Activated gamma-delta T cell treated with Interleukin-2 at 50 U/mL for 16 hours (primary cell): ENCODE measurements around the gene CBFA2T2.
A peak's percentile ranks its signal among the peaks of the same experiment; 100 is the strongest.

ENCODE experiments used
- DNase-seq: peaks from one replicate; pipeline ENCODE4 v3.0.0-alpha.2; 2020

The CBFA2T2 gene

DNA sequence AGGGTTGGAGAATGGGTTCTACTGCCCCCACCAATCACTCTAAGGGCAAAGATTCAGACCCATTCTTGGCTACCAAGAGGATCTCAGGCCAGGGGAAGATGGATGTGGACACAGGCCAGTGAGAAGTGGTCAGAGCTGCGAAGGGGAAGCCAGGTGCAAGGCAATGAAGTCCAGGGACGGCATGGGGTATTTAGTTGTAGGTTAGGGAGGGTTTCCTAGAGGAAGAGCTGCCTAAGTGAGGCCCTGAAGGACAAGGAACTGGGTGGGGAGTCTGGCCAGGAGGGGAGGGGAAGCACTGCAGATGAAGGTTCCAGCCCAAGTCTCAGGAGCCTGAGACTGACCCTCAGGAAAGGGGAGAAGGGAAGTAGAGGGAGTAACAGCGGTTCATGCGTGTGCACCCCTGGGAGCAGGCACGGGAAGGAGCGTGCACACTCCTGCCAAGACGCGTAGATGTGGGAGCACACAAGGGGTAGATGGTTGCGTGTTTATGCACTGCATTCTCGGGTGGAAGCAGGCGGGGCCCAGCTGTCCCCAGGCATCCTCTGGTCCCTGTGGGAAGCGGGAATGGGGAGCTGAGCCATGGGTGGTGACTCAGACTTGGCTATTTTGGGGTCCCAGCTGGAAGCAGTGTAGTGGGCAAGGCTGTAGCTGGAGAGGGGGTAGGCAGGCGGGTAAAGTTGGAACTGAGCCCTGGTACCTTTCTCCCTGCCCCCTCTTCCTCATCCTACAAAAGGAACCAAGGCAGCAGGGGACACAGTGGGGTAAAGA lies 180.2 kb downstream of the CBFA2T2 start:
- no peak for DNase-seq

- DNase-seq, result no peak
These were observed 181.0 kb downstream of the CBFA2T2 start for GRCh38 chr20:33670715-33671499.

GRCh38 chr20:33671573-33672288 lies 181.8 kb downstream of the CBFA2T2 start:
- no peak for DNase-seq

- DNase-seq, result no peak
These were observed 182.7 kb downstream of the CBFA2T2 start for GRCh38 chr20:33672426-33673113.

DNA sequence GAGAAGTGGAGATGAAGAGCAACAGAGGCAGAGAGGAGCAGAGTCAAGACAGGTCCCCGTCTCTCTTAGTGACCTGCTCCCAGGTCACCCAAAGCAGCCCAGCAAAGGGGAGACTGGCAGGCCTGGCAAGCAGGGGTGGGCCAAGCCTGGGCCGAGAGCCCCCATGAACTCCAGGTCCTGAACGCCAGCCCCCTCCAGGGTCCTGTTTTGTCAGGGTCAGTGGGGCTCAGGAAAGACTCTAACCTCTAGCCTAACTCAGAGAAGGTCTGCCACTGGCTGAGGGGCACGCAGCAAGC lies 183.2 kb downstream of the CBFA2T2 start:
- DNase-seq, result no peak

DNA sequence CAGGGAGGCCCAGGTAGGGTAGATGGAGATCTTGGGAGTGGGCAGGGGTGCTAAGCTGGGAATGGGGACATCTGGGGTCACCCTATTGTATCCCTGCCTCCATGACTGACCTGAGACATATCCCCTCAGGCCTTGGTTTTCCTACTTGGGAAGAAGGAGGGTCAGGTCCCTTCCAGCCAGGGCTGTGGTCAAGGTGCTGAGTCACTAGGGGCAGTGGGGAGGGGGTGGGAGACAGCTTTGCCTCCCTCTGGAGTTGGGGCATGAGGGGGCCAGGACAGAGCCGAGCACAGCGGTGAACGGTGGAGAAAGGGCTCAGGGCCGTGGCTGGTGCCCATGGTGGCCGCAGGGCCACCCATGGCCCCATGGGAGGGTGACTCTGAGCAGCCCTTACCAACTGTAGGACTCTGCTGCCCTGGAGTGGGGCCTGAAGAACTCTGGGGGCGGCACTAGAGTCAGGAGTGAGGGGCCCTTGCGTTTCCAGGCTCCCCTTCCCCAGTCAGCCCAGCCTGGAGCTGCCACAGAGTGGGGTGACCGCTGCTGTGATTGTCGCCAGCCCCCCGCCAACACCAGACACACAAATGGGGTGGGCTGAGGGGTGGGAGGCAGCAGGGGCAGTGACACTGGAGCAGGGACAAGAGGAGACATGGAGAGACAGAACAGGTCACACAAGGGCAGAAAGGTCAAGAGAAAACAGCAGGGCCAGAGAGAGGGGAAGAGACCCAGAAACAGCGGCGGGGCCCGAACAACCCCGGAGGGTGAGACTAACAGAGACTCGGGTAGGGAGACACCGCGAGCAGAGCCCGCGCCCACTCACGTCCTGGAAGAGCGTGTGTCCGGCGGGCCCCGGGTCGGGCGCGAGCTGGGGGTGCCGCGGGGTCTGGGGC lies 183.8 kb downstream of the CBFA2T2 start:
- no peak for DNase-seq

- DNase-seq, result peak; percentile 51
These were observed 184.6 kb downstream of the CBFA2T2 start, which contains the start of gene NECAB3 for GRCh38 chr20:33674294-33675135. Gene NECAB3 (minus strand): TSS chr20:33674428. CDS start chr20:33674352, 76 bp downstream.

DNA sequence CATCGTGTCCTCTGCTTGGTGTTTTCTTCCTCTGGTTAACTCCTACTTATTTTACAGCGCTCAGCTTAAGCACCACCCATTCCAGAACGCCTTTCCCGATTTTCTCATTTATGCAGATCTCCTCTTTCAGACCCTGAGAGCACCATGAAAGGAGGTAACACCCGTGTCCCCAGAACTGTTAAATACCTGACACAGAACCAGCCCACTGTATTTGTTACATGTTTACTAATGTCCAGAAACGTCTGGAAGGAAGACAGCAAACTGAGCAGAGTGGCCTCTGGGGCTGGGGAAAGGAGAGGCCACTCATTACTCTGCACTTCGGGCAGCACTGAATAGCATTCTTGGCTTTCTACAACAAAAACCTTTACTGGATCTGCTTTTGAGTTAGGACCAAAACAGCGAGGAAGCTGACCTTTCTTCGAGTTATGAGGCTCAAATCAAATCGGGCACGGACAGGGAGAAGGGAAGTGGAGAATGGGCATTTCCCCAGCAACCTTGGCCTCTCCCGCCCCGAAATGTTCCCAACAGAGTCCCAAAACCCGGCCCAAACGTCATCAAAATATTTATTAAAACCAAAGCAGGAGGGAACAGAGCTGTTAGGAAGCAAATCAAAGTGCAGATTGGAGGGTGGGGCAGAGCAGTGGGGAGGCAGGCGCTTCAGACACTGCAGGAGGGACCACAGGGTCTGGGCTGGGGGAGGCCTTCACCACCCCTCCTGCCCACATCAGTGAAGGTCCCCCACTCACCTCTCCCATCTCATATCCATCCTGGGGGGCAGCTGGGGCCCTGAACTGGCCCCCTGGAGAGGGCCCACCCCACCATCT lies 185.5 kb downstream of the CBFA2T2 start:
- no peak for DNase-seq

- DNase-seq, result no peak
These were observed 186.2 kb downstream of the CBFA2T2 start for GRCh38 chr20:33676121-33676520.

GRCh38 chr20:33676652-33677645 lies 187.1 kb downstream of the CBFA2T2 start:
- DNase-seq, result no peak

DNA sequence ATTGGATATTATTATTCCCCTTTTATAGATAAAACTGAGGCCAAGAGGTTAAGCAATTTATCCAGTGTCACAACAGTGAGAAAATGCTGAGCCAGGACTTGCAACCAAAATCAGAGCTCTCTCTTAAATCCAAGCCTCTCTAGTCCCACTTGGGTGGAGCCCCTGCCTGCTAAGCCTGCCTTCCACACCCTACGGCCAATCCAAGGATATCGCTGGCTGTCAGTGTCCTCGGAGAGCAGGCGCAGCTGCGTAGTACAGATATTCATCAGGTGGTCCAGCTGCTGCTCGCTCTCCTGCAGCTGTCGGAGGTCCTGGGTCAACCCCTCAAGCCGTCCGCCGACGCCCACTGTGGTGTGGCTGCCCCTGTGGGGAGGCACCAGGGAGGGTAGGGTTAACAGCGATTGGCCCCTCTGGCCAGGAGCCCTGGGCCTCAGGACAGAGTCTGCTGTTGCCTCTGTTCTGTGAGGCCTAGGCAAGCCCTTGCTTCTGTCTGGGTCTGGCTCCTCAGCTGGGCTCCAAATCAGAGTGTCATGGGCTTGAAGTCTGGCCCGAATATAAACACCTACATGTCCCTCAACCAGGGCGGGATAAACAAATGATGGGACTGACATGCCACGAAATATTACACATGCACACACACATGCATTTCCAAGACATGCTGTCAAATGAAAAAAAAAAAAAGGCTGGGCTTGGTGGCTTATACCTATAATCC lies 188.3 kb downstream of the CBFA2T2 start:
- DNase-seq, result no peak

DNA sequence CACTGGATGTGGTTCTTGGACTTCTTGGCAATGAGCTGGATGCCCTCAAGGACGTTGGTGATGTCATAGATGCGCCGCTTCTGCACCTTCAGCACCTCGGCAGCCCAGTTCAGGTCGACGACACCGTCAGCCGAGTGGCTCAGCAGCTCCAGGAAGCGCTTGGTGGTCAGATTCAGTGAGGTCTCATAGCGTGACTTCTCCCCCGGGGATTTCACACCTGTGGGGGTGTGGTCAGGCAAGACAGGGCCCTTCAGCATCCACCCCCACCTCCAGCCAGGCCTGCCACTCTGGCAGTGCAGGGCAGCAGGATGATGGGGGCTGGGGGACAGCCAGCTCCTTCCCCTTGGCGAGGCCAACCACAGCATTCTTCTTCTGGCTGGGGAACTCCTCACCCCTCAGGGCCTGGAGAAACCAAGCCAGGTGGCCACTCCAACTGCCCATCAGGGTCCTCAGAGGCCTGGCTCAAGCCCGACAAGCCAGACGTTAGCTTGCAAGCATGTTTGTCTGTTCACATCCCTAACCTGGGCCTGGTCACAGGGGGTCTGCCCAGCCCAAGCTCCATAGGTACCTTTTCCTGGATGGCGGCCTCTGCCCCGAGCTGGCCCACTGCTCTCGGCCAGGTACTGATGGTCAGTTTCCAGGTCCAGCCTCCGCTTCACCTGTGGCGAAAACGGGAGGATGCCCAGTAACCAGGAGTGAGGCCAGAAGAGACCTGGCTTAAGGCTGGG lies 190.0 kb downstream of the CBFA2T2 start:
- DNase-seq, result peak; percentile 66

- no peak for DNase-seq
These were observed 190.8 kb downstream of the CBFA2T2 start for GRCh38 chr20:33680686-33681085.

DNA sequence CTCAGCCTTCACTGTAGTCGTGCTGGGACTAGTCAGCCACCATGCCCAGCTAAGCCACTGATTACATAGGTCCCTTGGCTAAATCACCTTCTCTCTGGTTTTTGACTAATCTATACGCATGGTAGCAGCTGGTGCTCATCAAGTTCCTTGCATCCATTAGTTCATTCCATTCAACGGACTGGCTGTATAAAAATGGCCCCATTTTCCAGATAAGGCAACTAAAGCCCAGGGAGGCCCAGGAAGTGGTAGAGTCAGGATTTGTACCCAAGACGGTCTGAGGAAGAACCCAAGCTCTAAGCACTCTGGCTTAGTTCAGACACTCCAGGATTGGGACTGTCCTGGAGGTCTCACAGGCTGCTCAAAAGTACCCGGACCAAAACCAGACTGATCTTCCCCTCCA lies 191.4 kb downstream of the CBFA2T2 start:
- DNase-seq, result no peak

GRCh38 chr20:33681728-33682353 lies 191.9 kb downstream of the CBFA2T2 start:
- no peak for DNase-seq

DNA sequence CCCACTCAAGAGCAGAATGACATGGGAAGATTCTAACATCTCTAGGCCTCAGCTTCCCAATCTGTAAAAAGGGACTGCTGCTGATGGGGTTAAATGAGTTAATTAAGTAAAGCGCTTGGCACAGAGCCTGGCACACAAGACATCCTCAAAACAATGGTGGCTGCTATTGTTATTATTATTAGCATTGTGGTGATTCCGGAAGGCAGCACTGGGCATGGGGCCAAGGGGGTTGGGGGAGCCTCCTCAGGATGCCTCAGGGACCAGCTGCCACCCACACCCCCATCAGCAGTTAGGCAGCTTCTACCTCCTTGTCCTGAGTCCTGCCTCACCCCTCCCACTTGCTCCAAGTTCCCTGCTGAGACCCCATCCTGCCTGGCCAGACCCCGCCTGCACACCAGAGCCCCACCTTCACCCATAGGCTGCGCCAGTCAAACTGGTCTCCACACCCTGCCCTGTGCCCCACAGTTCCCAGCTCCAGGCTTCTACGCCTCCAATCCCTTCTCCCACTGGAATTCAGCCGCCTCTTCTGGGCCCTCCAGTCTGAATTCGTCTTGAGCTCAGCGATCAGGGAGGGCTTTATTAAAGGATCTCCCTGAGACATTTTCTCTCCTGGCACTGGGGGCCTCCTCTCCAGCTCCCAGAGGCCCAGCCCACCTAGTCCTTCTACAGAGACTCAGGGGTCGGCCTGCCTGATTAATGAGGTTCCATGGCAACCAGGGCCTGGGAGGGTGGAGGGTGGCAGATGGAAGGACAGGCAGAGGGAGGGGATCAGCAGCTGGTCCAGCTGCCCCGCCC lies 194.8 kb downstream of the CBFA2T2 start:
- no peak for DNase-seq
